Activated naive CD8-positive, alpha-beta T cell treated with anti-CD3 and anti-CD28 coated beads, Interleukin-2, amount 10 ng/mL, durations not matched to agents 7 days and 5 days (primary cell): ENCODE results near the gene ZNF418. TPM values are rescaled to one million over a fixed set of nuclear protein-coding genes. Genes with fewer than 3 reads are reported as not detected.

Source experiments
- ATAC-seq: fragments of 150-1000 bp; cut with Tn5 transposase; one replicate; pipeline ENCODE4 v1.10.0; 2021; ENCODE audit warnings: low read depth, moderate library complexity
- POLR2A ChIA-PET: fragments of 350-600 bp; sonication (Branson Sonifier 250); formaldehyde crosslinking; loops from one replicate; lab custom pipeline; 2021; ENCODE audit warnings: antibody characterized with exemption; lab: Charles Lee
- DNase-seq: peaks from one replicate; pipeline ENCODE4 v3.0.0; 2021
- H3K27ac Mint-ChIP-seq: one replicate; pipeline ENCODE4 v1.8.0; 2022; ENCODE audit warnings: mild to moderate bottlenecking, mixed read lengths
- H3K27me3 Mint-ChIP-seq: one replicate; pipeline ENCODE4 v1.8.0; 2022; ENCODE audit warnings: mild to moderate bottlenecking, moderate library complexity, mixed read lengths
- H3K36me3 Mint-ChIP-seq: one replicate; pipeline ENCODE4 v1.8.0; 2021; ENCODE audit warnings: mild to moderate bottlenecking, mixed read lengths
- H3K4me1 Mint-ChIP-seq: one replicate; pipeline ENCODE4 v1.8.0; 2021; ENCODE audit warnings: mixed read lengths
- H3K4me3 Mint-ChIP-seq: one replicate; pipeline ENCODE4 v1.8.0; 2022; ENCODE audit warnings: mild to moderate bottlenecking, moderate library complexity, mixed read lengths
- H3K9me3 Mint-ChIP-seq: one replicate; pipeline ENCODE4 v1.8.0; 2021; ENCODE audit warnings: mixed read lengths
- total RNA-seq, 2 experiments: library from RNA; stranded (reverse); gene quantifications; one replicate each; pipeline ENCODE4 v1.2.3, GENCODE V29; 2021

ZNF418 gene
- total RNA-seq: 10 to 100 TPM; 14.8 to 16.8 TPM

DNA sequence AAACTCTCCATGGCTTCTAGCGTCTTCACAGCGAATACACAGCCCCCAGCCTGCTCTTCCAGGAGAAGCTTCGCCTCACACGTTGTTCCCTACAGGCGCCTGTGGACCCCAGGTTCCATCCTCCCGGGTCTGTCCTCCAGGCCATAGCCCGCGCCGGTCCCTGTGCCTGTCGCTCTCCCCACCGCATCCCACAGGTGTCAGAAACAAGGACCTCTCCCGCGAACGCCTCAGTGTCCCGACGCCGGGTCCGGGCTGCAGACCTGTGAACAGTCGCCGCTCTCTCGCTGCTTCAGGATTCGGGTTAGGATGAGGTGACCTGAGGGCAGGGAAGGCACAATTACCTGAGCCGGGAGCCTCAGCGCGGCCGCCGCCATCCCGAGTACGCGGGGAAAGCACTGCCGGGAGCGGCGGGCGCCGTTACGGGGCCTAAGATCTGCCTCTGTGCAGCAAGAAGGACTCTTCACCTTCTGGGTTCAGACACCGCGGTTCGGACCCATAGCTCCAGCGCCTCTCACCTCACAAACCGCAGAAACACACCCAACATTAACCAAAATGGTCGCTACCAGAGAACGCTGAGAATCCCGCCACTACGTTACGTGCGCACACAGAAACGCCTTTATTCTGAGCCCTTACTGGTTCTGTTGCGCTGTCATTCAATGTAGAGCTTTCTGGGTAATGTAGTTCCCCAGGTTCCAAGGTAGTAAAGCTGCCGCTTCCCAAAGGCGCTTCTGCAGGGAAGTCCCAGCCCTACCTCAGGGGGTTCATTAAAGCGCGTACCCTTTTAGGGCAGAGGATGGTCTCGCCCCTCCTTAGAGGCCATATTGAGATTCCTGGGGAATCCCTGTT lies at the start of gene ZNF418:
Gene ZNF418, minus strand, starts transcription at position 583 of the 846 bp plus-strand sequence. CDS start 1,580 bp downstream, outside the sequence.
- H3K27me3 Mint-ChIP-seq: no peaks in the 10 kb centered on the region
- DNase-seq: peak; percentile 69
- H3K4me3 Mint-ChIP-seq: peak within 1 kb of the TSS; percentile 94
- POLR2A ChIA-PET: interaction anchor here (1.0 to 1.8 kb wide), 7 partner anchors 9 to 189 kb away, joined by 3 to 8 read pairs (median 3); partner anchors contain the start of genes ZNF417, ZNF606, ZNF776 and ZSCAN18
- H3K36me3 Mint-ChIP-seq: peaks cover 81% of the 10 kb centered on the region
- H3K4me1 Mint-ChIP-seq: peaks cover 9% of the 10 kb centered on the region
- ATAC-seq: peak; percentile 93
- peak within 1 kb of the TSS; percentile 96 for H3K27ac Mint-ChIP-seq
- H3K9me3 Mint-ChIP-seq: peaks cover 32% of the 10 kb centered on the region

DNA sequence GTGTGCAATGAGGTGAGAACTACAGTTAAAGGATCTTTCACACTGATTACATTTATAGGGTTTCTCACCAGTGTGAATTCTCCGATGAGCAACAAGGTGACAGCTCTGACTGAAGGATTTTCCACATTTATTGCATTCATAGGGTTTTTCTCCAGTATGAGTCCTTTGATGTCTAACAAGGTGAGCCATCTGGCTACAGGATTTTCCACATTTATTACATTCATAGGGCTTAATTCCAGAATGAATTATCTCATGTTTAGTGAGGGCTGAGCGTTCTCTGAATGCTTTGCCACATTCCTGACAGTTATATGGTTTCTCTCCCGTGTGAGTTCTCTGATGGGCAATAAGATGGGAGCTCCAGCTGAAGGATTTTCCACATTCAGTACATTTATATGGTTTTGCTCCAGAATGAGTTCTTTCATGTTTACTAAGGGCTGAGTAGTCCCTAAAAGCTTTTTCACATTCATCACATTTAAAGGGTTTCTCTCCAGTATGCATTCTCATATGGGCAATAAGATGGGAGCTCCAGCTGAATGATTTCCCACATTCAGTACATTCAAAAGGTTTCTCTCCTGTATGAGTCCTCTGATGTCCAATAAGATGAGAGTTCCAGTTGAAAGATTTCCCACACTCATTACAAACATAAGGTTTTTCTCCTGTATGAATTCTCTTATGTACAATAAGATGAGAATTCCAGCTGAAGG lies 43.5 kb upstream of the ZNF418 start:
- peaks cover 48% of the 10 kb centered on the region for H3K9me3 Mint-ChIP-seq
- peaks cover 64% of the 10 kb centered on the region for H3K36me3 Mint-ChIP-seq
- H3K27me3 Mint-ChIP-seq: no peaks in the 10 kb centered on the region
- DNase-seq (no peak), ATAC-seq (no peak)
- POLR2A ChIA-PET: no interaction called here
- H3K27ac Mint-ChIP-seq: no peak overlapping the region
- no peaks in the 10 kb centered on the region for H3K4me1 Mint-ChIP-seq
- no peak overlapping the region for H3K4me3 Mint-ChIP-seq

- Mint-ChIP-seq H3K9me3 (peaks cover 37% of the 10 kb centered on the region), H3K27ac (no peak within 1 kb of the TSS), H3K27me3 (no peaks in the 10 kb centered on the region), H3K36me3 (peaks cover 28% of the 10 kb centered on the region), H3K4me3 (no peak within 1 kb of the TSS), H3K4me1 (no peaks in the 10 kb centered on the region)
- POLR2A ChIA-PET: no interaction called here
- ATAC-seq (no peak), DNase-seq (no peak)
Measured at GRCh38 chr19:57974434-57974833, 39.2 kb upstream of the ZNF418 start, which contains the start of gene C19orf18. Gene C19orf18 (minus strand): TSS chr19:57974534. CDS start chr19:57974432, 102 bp downstream.

GRCh38 chr19:57964761-57965160 lies 29.6 kb upstream of the ZNF418 start:
- peaks cover 23% of the 10 kb centered on the region for H3K9me3 Mint-ChIP-seq
- no peaks in the 10 kb centered on the region for H3K27me3 Mint-ChIP-seq
- H3K36me3 Mint-ChIP-seq: peaks cover 2% of the 10 kb centered on the region
- DNase-seq (no peak), ATAC-seq (no peak)
- H3K4me3 Mint-ChIP-seq: no peak overlapping the region
- no peak overlapping the region for H3K27ac Mint-ChIP-seq
- POLR2A ChIA-PET: no interaction called here
- H3K4me1 Mint-ChIP-seq: no peaks in the 10 kb centered on the region

DNA sequence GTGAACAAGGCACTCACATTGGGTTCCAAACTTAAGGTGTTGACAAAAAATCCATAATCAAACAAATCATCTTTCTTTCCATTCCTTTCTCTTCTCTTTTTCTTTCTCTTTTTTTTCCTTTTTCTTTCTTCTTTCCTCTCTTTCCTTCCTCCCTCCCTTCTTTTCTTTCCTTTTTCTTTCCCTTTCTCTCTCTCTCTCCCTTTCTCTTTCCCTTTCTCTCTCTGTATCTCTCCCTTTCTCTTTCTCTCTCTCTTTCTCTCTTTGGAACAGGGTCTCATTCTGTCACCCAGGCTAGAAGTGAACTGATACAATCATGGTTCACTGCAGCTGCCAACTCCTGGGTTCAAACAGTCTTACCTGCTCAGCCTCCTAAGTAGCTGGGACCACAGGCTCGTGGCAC lies 26.6 kb upstream of the ZNF418 start:
- Mint-ChIP-seq H3K4me1 (no peaks in the 10 kb centered on the region), H3K36me3 (peaks cover 2% of the 10 kb centered on the region), H3K27ac (no peak overlapping the region), H3K9me3 (peaks cover 24% of the 10 kb centered on the region), H3K4me3 (no peak overlapping the region), H3K27me3 (no peaks in the 10 kb centered on the region)
- DNase-seq: no peak
- no peak for ATAC-seq
- POLR2A ChIA-PET: no interaction called here

- Mint-ChIP-seq H3K36me3 (peaks cover 6% of the 10 kb centered on the region), H3K9me3 (peaks cover 26% of the 10 kb centered on the region), H3K27ac (no peak overlapping the region), H3K4me1 (no peaks in the 10 kb centered on the region), H3K4me3 (no peak overlapping the region), H3K27me3 (no peaks in the 10 kb centered on the region)
- DNase-seq (no peak), ATAC-seq (no peak)
- POLR2A ChIA-PET: no interaction called here
Measured at GRCh38 chr19:57954996-57955395, 19.8 kb upstream of the ZNF418 start.

DNA sequence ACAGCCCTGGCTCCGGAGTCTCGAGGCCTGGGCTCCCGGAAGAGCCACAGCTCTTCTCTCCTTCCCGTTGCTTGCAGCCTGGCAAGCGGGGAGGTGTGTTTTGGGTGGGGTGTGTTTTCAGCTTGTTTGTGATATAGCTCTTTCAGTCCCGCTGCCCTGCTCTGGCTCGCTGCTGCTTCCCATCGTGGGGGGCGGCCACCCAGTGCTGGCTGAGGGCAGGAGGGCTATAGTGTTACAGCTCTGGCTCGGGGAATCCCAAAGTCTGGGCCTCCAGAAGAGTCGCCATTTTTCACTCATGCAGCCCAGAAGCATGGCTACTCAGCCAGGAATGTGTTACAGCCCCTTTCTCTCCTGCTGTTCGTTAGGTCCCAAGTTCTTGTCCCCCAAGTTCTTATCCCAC lies 14.5 kb upstream of the ZNF418 start:
- H3K27me3 Mint-ChIP-seq: no peaks in the 10 kb centered on the region
- POLR2A ChIA-PET: no interaction called here
- H3K9me3 Mint-ChIP-seq: peaks cover 19% of the 10 kb centered on the region
- H3K36me3 Mint-ChIP-seq: peaks cover 15% of the 10 kb centered on the region
- no peak overlapping the region for H3K4me3 Mint-ChIP-seq
- ATAC-seq (no peak), DNase-seq (no peak)
- H3K27ac Mint-ChIP-seq: no peak overlapping the region
- peaks cover 15% of the 10 kb centered on the region for H3K4me1 Mint-ChIP-seq

DNA sequence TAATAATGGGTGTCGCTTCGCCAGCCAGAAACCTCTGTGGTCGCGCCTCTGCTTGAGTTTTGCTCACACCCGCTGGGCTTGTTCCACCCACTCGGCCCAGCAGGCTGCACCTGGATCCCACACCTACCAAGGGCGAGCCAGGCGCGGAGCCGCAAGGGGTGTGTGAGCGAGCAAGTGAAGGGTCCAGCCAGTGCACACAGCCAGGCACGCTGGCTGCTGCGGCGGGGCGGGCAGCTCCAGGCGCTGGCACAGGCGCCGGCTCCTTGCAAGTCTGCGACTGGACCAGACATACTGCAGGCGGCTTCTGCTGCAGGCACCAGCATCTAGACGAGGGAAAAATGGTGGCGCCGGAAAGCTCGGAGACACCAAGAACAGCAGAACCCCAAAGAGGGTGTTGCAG lies 14.1 kb upstream of the ZNF418 start:
- H3K4me3 Mint-ChIP-seq: no peak overlapping the region

GRCh38 chr19:57947419-57948134 lies 12.4 kb upstream of the ZNF418 start, which contains the start of gene ZNF256:
Gene ZNF256 (minus strand): TSS chr19:57947706. CDS start chr19:57947474, 232 bp downstream.
- H3K27me3 Mint-ChIP-seq: no peaks in the 10 kb centered on the region
- H3K27ac Mint-ChIP-seq: peak within 1 kb of the TSS; percentile 92
- peak within 1 kb of the TSS; percentile 95 for H3K4me3 Mint-ChIP-seq
- peaks cover 36% of the 10 kb centered on the region for H3K36me3 Mint-ChIP-seq
- DNase-seq (peak; percentile 88), ATAC-seq (peak; percentile 96)
- H3K4me1 Mint-ChIP-seq: peaks cover 15% of the 10 kb centered on the region
- H3K9me3 Mint-ChIP-seq: peaks cover 20% of the 10 kb centered on the region
- POLR2A ChIA-PET: no interaction called here

More for the DNA sequence above, 14.1 kb upstream of the ZNF418 start:
- no peak for DNase-seq
- Mint-ChIP-seq H3K36me3 (peaks cover 19% of the 10 kb centered on the region), H3K27me3 (no peaks in the 10 kb centered on the region), H3K27ac (no peak overlapping the region), H3K9me3 (peaks cover 17% of the 10 kb centered on the region), H3K4me1 (peaks cover 15% of the 10 kb centered on the region)
- POLR2A ChIA-PET: no interaction called here
- no peak for ATAC-seq

- no peaks in the 10 kb centered on the region for H3K27me3 Mint-ChIP-seq
- DNase-seq: no peak
- no peak for ATAC-seq
- H3K9me3 Mint-ChIP-seq: peaks cover 23% of the 10 kb centered on the region
- peaks cover 15% of the 10 kb centered on the region for H3K4me1 Mint-ChIP-seq
- peak overlapping the region; percentile 95 for H3K4me3 Mint-ChIP-seq
- POLR2A ChIA-PET: no interaction called here
- H3K27ac Mint-ChIP-seq: peak overlapping the region; percentile 7
- H3K36me3 Mint-ChIP-seq: peaks cover 41% of the 10 kb centered on the region
Measured at GRCh38 chr19:57947088-57947418, 11.9 kb upstream of the ZNF418 start.

- peak overlapping the region; percentile 9 for H3K27ac Mint-ChIP-seq
Measured at GRCh38 chr19:57946316-57946715, 11.1 kb upstream of the ZNF418 start.

GRCh38 chr19:57941593-57941992 lies 6.4 kb upstream of the ZNF418 start:
- peaks cover 41% of the 10 kb centered on the region for H3K9me3 Mint-ChIP-seq
- POLR2A ChIA-PET: no interaction called here
- ATAC-seq (no peak), DNase-seq (no peak)
- no peak overlapping the region for H3K27ac Mint-ChIP-seq
- H3K27me3 Mint-ChIP-seq: no peaks in the 10 kb centered on the region
- H3K4me1 Mint-ChIP-seq: peaks cover 10% of the 10 kb centered on the region
- H3K36me3 Mint-ChIP-seq: peaks cover 87% of the 10 kb centered on the region
- H3K4me3 Mint-ChIP-seq: no peak overlapping the region

More at GRCh38 chr19:57946316-57946715, 11.1 kb upstream of the ZNF418 start:
- Mint-ChIP-seq H3K4me3 (peak overlapping the region; percentile 95), H3K36me3 (peaks cover 49% of the 10 kb centered on the region), H3K27me3 (no peaks in the 10 kb centered on the region), H3K4me1 (peaks cover 15% of the 10 kb centered on the region), H3K9me3 (peaks cover 28% of the 10 kb centered on the region)
- no peak for DNase-seq
- no peak for ATAC-seq
- POLR2A ChIA-PET: interaction anchor here (0.8 kb wide), 1 partner anchor 11 kb away, joined by 3 read pairs; the partner anchor contains the start of gene ZNF418

- H3K4me1 Mint-ChIP-seq: peaks cover 9% of the 10 kb centered on the region
- H3K27me3 Mint-ChIP-seq: no peaks in the 10 kb centered on the region
- DNase-seq (no peak), ATAC-seq (no peak)
- H3K9me3 Mint-ChIP-seq: peaks cover 30% of the 10 kb centered on the region
- H3K36me3 Mint-ChIP-seq: peaks cover 79% of the 10 kb centered on the region
- POLR2A ChIA-PET: interaction anchor here (1.0 to 1.8 kb wide), 7 partner anchors 9 to 189 kb away, joined by 3 to 8 read pairs (median 3); partner anchors contain the start of genes ZNF417, ZNF606, ZNF776 and ZSCAN18
- H3K27ac Mint-ChIP-seq: no peak overlapping the region
- peak overlapping the region; percentile 94 for H3K4me3 Mint-ChIP-seq
Measured at GRCh38 chr19:57935731-57936130, 529 bp upstream of the ZNF418 start.
